GM13976 (cell line): ENCODE data around the gene BCL2L2.
"Not testable (repeated sequence)": the region's sequence is repeated elsewhere in the genome, so short reads cannot be mapped to it uniquely, and the experiment has no call there.

Experiments
- DNase-seq: peaks from one replicate; pipeline ENCODE4 v3.0.0; 2012; ENCODE audit warnings: low spot score
- in situ Hi-C: fragments of 300-500 bp; cut with MboI; formaldehyde crosslinking; loops from one replicate; pipeline ENCODE4 v1.12.0; 2022; ENCODE audit warnings: low sequenced_read_pairs, mixed read lengths, inconsistent platforms; ENCODE audit not compliant: unreplicated experiment
- TF ChIP-seq, protein P1 (sequence below): IDR thresholded peaks from 2 replicates; pipeline ENCODE4 v1.5.1; 2012; ENCODE audit warnings: borderline replicate concordance, mild to moderate bottlenecking; ENCODE audit not compliant: insufficient read depth; ENCODE audit errors: extremely low read depth, missing control alignments, control extremely low read depth

BCL2L2 gene

DNA sequence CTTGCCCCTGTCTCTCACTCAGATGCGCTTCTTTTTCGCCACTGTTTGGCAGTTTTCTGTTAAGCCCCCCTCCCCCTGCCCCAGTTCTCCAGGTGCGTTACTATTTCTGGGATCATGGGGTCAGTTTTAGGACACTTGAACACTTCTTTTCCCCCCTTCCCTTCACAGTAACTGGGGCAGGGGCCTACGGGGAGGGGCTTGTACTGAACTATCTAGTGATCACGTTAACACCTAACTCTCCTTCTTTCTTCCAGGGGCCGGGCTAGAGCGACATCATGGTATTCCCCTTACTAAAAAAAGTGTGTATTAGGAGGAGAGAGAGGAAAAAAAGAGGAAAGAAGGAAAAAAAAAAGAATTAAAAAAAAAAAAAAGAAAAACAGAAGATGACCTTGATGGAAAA, 18.4 kb downstream of the BCL2L2 start:
- in situ Hi-C loops = no loop called here
- TF ChIP-seq, protein P1, sequence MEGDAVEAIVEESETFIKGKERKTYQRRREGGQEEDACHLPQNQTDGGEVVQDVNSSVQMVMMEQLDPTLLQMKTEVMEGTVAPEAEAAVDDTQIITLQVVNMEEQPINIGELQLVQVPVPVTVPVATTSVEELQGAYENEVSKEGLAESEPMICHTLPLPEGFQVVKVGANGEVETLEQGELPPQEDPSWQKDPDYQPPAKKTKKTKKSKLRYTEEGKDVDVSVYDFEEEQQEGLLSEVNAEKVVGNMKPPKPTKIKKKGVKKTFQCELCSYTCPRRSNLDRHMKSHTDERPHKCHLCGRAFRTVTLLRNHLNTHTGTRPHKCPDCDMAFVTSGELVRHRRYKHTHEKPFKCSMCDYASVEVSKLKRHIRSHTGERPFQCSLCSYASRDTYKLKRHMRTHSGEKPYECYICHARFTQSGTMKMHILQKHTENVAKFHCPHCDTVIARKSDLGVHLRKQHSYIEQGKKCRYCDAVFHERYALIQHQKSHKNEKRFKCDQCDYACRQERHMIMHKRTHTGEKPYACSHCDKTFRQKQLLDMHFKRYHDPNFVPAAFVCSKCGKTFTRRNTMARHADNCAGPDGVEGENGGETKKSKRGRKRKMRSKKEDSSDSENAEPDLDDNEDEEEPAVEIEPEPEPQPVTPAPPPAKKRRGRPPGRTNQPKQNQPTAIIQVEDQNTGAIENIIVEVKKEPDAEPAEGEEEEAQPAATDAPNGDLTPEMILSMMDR = no peak
- DNase-seq = no peak

- DNase-seq, in situ Hi-C loops: not testable (repeated sequence)
Observed at GRCh38 chr14:23325746-23326145, 19.1 kb downstream of the BCL2L2 start.

DNA sequence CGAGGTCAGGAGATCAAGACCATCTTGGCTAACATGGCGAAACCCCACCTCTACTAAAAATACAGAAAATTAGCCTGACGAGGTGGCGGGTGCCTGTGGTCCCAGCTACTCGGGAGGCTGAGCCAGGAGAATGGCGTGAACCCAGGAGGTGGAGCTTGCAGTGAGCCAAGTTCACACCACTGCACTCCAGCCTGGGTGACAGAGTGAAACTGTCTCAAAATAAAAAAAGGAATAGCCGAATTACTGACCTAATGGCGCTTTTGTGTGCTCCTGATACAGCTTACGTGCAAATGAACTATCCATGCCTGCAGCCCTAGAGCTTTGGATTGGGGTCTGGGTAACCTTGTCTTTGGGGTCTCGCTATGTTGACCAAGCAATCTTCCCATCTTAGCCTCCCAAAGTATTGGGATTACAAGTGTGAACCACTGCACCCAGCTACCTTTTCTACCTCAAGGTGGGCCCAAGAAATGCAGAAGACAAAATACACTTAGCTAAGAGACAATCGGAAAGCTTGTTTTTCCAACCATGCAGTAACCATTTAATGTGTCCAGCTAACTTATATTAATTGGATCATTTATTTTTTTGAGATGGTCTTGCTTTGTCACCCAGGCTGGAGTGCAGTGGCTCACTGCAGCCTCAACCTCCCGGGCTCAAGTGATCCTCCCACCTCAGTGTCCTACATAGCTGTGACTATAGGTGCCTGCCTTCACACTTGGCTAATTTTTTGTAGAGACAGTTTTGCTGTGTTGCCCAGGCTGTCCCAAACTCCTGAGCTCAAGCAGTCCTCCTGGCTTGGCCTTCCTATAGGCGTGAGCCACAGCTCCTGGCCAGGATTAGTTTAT, 20.1 kb downstream of the BCL2L2 start:
- no peak for DNase-seq
- in situ Hi-C loops = no loop called here
- TF ChIP-seq, protein P1 = no peak

- TF ChIP-seq, protein P1 = peak; percentile 85
- in situ Hi-C loops = no loop called here
- peak; percentile 87 for DNase-seq
Observed at GRCh38 chr14:23327947-23328744, 21.5 kb downstream of the BCL2L2 start.

GRCh38 chr14:23335623-23336022, 29.0 kb downstream of the BCL2L2 start:
- TF ChIP-seq, protein P1 = no peak
- DNase-seq = no peak
- in situ Hi-C loops = no loop called here

- TF ChIP-seq, protein P1 = no peak
- DNase-seq = no peak
- in situ Hi-C loops = no loop called here
Observed at GRCh38 chr14:23339506-23340268, 33.1 kb downstream of the BCL2L2 start.
